Measurements from ENCODE around the gene MN1. TPM values are rescaled to one million over a fixed set of nuclear protein-coding genes. Genes with fewer than 3 reads are reported as not detected.

The MN1 gene
- total RNA-seq, 2 experiments from 2014 or later, result 0.27 to 0.28 TPM

- Mint-ChIP-seq H3K27me3 (peaks cover 46% of the 10 kb centered on the region), H3K4me3 (no peak overlapping the region), H3K27ac (no peak overlapping the region), H3K4me1 (ENCODE audit: low read depth) (no peaks in the 10 kb centered on the region), H3K9me3 (no peaks in the 10 kb centered on the region), H3K36me3 (ENCODE audit: low read depth) (no peaks in the 10 kb centered on the region)
- Histone ChIP-seq H3K9me3 (ENCODE audit: control insufficient read depth in 1 of 2, insufficient read depth in 1 of 2, low read length in 2 of 2) (peaks cover 5 to 8% of the 10 kb centered on the region in 2 experiments), H3K36me3 (ENCODE audit: insufficient read depth, low read length) (no peaks in the 10 kb centered on the region), H3K27ac (ENCODE audit: low read depth in 1 of 2, low read length in 2 of 2) (no peak overlapping the region), H3K4me1 (ENCODE audit: insufficient read depth, low read length) (no peaks in the 10 kb centered on the region), H3K4me3 (ENCODE audit: low read length) (no peak overlapping the region), H3K27me3 (ENCODE audit: control insufficient read depth in 1 of 2, insufficient read depth in 2 of 2, low read length in 2 of 2) (peaks cover 0 to 9% of the 10 kb centered on the region in 2 experiments)
- POLR2A ChIA-PET, result no interaction called here
- no peak for TF ChIP-seq CTCF (IDR thresholded peaks at IDR 0.05)
- DNase-seq, result no peak
- CTCF ChIA-PET, result no interaction called here
- ATAC-seq (ENCODE audit: poor library complexity), result no peak
- intact Hi-C loops (cut with DNase I, micrococcal nuclease), result no loop called here
Observed at GRCh38 chr22:27711756-27712155, 89.8 kb downstream of the MN1 start.

- Histone ChIP-seq H3K4me3 (ENCODE audit: low read length) (no peak overlapping the region), H3K27me3 (ENCODE audit: control insufficient read depth in 1 of 2, insufficient read depth in 2 of 2, low read length in 2 of 2) (peaks cover 0 to 9% of the 10 kb centered on the region in 2 experiments), H3K4me1 (ENCODE audit: insufficient read depth, low read length) (no peaks in the 10 kb centered on the region), H3K36me3 (ENCODE audit: insufficient read depth, low read length) (no peaks in the 10 kb centered on the region), H3K9me3 (ENCODE audit: control insufficient read depth in 1 of 2, insufficient read depth in 1 of 2, low read length in 2 of 2) (peaks cover 3 to 8% of the 10 kb centered on the region in 2 experiments), H3K27ac (ENCODE audit: low read depth in 1 of 2, low read length in 2 of 2) (no peak overlapping the region)
- TF ChIP-seq CTCF (IDR thresholded peaks at IDR 0.05), result no peak
- H3K27ac Mint-ChIP-seq, result no peak overlapping the region
- ATAC-seq (ENCODE audit: poor library complexity) (no peak), DNase-seq (no peak)
- peaks cover 44% of the 10 kb centered on the region for H3K27me3 Mint-ChIP-seq
- no peak overlapping the region for H3K4me3 Mint-ChIP-seq
- no peaks in the 10 kb centered on the region for H3K4me1 Mint-ChIP-seq (ENCODE audit: low read depth)
- H3K36me3 Mint-ChIP-seq (ENCODE audit: low read depth), result no peaks in the 10 kb centered on the region
- intact Hi-C loops (cut with DNase I, micrococcal nuclease), result no loop called here
- ChIA-PET POLR2A (no interaction called here), CTCF (no interaction called here)
- no peaks in the 10 kb centered on the region for H3K9me3 Mint-ChIP-seq
Observed at GRCh38 chr22:27711012-27711411, 90.5 kb downstream of the MN1 start.

- intact Hi-C loops (cut with DNase I, micrococcal nuclease), result no loop called here
- no peaks in the 10 kb centered on the region for H3K4me1 ChIP-seq (ENCODE audit: insufficient read depth, low read length)
- CTCF ChIA-PET, result no interaction called here
- Mint-ChIP-seq H3K4me1 (ENCODE audit: low read depth) (no peaks in the 10 kb centered on the region), H3K27ac (no peak overlapping the region), H3K9me3 (no peaks in the 10 kb centered on the region), H3K27me3 (peaks cover 44% of the 10 kb centered on the region), H3K36me3 (ENCODE audit: low read depth) (no peaks in the 10 kb centered on the region), H3K4me3 (no peak overlapping the region)
- DNase-seq, result no peak
- ATAC-seq (ENCODE audit: poor library complexity), result no peak
- TF ChIP-seq CTCF (IDR thresholded peaks at IDR 0.05), result no peak
- H3K27me3 ChIP-seq (ENCODE audit: control insufficient read depth in 1 of 2, insufficient read depth in 2 of 2, low read length in 2 of 2), result peaks cover 0 to 6% of the 10 kb centered on the region in 2 experiments
- no peak overlapping the region for H3K27ac ChIP-seq (ENCODE audit: low read depth in 1 of 2, low read length in 2 of 2)
- no peak overlapping the region for H3K4me3 ChIP-seq (ENCODE audit: low read length)
- POLR2A ChIA-PET, result no interaction called here
- no peaks in the 10 kb centered on the region for H3K36me3 ChIP-seq (ENCODE audit: insufficient read depth, low read length)
- H3K9me3 ChIP-seq (ENCODE audit: control insufficient read depth in 1 of 2, insufficient read depth in 1 of 2, low read length in 2 of 2), result peaks cover 0 to 3% of the 10 kb centered on the region in 2 experiments
Observed at GRCh38 chr22:27709919-27710675, 91.5 kb downstream of the MN1 start.
